Dedifferentiated amniotic fluid mesenchymal stem cell (primary cell): ENCODE data around the gene FOXRED2.
"Not testable (repeated sequence)": the region's sequence is repeated elsewhere in the genome, so short reads cannot be mapped to it uniquely, and the experiment has no call there.

ENCODE experiments used
- DNase-seq: peaks from one replicate; pipeline ENCODE4 v3.0.0-alpha.2; 2016; ENCODE audit errors: extremely low spot score

FOXRED2 gene

GRCh38 chr22:36506637-36507517, at the start of gene FOXRED2:
FOXRED2 (minus strand) TSS chr22:36507040; CDS start chr22:36506422, 618 bp downstream.
- peak; percentile 54 for DNase-seq

- DNase-seq, result no peak
These were observed 47.3 kb upstream of the FOXRED2 start for GRCh38 chr22:36554098-36554497.

- no peak for DNase-seq
These were observed 45.4 kb upstream of the FOXRED2 start for GRCh38 chr22:36552289-36552688.

- DNase-seq, result no peak
These were observed 44.1 kb upstream of the FOXRED2 start for GRCh38 chr22:36550701-36551495.

- DNase-seq, result no peak
These were observed 42.2 kb upstream of the FOXRED2 start for GRCh38 chr22:36549033-36549432.

GRCh38 chr22:36548606-36549005, 41.8 kb upstream of the FOXRED2 start:
- no peak for DNase-seq

- DNase-seq, result no peak
These were observed 40.1 kb upstream of the FOXRED2 start for GRCh38 chr22:36546932-36547331.

GRCh38 chr22:36546092-36546804, 39.4 kb upstream of the FOXRED2 start:
- DNase-seq, result peak; percentile 26

- DNase-seq, result no peak
These were observed 37.3 kb upstream of the FOXRED2 start for GRCh38 chr22:36544107-36544620.

GRCh38 chr22:36541831-36542411, 35.1 kb upstream of the FOXRED2 start:
- no peak for DNase-seq

- DNase-seq, result no peak
These were observed 34.2 kb upstream of the FOXRED2 start for GRCh38 chr22:36540867-36541642.

GRCh38 chr22:36538529-36538928, 31.7 kb upstream of the FOXRED2 start:
- DNase-seq, result no peak

GRCh38 chr22:36536717-36537116, 29.9 kb upstream of the FOXRED2 start:
- no peak for DNase-seq

GRCh38 chr22:36533320-36533719, 26.5 kb upstream of the FOXRED2 start:
- DNase-seq, result not testable (repeated sequence)

GRCh38 chr22:36532466-36532865, 25.6 kb upstream of the FOXRED2 start:
- DNase-seq, result no peak

- peak; percentile 99 for DNase-seq
These were observed 22.2 kb upstream of the FOXRED2 start, which contains the start of gene EIF3D for GRCh38 chr22:36528795-36529751. EIF3D (minus strand) TSS chr22:36529166; CDS start chr22:36526121, 3,045 bp downstream.

- DNase-seq, result no peak
These were observed 21.5 kb upstream of the FOXRED2 start for GRCh38 chr22:36528341-36528740.

- no peak for DNase-seq
These were observed 15.8 kb upstream of the FOXRED2 start for GRCh38 chr22:36522662-36523061.

GRCh38 chr22:36520423-36520822, 13.6 kb upstream of the FOXRED2 start:
- DNase-seq, result no peak
